Retina (tissue), 1 donor: ENCODE measurements around the gene CRAT.

Experiments used
- DNase-seq: peaks from one replicate; pipeline ENCODE4 v3.0.0-alpha.2; 2016

CRAT gene

GRCh38 chr9:129081388-129081904, 29.1 kb downstream of the CRAT start:
- no peak for DNase-seq

- DNase-seq: peak; percentile 98
Measured at GRCh38 chr9:129080601-129081387, 29.8 kb downstream of the CRAT start, which contains the start of gene DOLPP1. Gene DOLPP1, plus strand, starts transcription at chr9:129081111. Its CDS starts 21 bp downstream, at chr9:129081132.

- DNase-seq: no peak
Measured at GRCh38 chr9:129080298-129080600, 30.3 kb downstream of the CRAT start.

DNA sequence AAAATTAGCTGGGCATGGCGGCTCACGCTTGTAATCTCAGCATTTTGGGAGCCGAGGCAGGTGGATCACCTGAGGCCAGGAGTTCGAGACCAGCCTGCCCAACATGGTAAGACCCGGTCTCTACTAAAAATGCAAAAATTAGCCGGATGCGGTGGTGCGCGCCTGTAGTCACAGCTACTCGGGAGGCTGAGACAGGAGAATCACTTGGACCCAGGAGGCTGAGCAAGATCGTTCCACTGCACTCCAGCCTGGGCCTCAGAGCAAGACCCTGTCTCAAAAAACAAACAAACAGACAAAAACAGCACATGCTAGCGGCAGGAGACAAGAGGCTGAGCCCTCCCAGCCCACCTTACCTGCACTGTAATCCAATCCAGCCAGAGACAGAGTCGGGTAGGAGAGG, 30.8 kb downstream of the CRAT start:
- DNase-seq: no peak

- DNase-seq: no peak
Measured at GRCh38 chr9:129078691-129079503, 31.7 kb downstream of the CRAT start.

DNA sequence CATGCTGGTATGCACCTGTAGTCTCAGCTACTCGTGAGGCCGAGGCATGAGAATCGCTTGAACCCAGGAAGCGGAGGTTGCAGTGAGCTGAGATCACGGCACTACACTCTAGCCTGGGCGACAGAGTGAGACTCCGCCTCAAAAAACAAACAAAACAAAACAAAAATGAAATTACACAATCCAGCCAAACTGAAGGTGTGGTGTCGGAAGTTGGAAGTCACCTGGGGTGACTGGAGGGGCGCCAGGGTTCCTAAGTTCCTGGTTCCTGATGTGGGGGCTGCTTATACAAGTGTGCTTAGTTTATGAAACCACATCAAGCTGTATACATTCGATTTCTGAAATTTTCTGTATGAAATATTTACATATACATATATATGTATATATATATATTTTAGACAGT, 33.4 kb downstream of the CRAT start:
- DNase-seq: no peak

DNA sequence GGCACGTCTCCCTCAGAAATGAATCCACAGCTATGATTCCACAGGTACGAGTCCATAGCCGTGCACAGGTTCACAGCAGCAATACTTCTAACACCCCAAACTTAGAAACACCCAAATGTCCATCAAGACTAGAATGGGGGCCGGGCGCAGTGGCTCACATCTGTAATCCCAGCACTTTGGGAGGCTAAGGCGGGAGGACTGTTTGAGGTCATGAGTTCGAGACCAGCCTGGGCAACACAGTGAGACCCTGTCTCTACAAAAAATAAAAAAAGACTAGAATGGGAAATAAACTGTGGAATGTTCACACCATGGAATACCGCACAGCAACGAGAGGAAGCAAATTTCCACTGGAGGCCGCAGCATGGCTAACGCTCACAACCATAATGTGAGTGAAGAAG, 34.0 kb downstream of the CRAT start:
- DNase-seq: no peak

DNA sequence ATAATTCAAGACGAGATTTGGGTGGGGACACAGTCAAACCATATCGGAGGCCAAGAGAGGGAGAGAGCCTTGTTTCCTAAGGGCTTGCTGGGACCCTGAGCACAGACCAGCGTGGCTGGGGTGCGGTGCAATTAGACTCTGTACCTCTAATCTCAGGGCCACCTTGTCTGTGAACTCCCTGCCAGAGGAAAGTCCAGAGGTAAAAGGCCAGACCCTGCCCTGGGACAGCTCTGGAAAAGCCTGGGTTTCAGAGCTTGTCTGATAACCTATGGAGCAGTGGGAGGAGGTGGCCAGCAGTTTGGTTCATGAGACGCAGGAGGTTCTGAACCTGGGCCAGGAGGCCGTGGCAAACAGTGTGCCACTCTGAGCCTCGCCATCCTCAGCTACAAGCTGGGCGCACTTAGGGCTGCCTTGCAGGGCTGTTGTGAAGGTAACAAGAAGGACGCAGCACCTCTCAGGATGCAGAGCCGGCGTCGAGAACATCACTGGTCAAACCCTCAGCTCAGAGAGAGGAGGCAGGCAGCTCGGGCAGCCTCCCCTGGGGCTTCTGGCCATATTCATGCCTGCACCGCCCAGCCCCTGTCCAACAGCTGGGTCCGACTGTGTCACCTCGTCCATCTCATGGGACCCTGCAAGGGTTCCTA, 34.5 kb downstream of the CRAT start:
- DNase-seq: no peak

- DNase-seq: no peak
Measured at GRCh38 chr9:129074106-129074505, 36.5 kb downstream of the CRAT start.

- DNase-seq: no peak
Measured at GRCh38 chr9:129073404-129073803, 37.2 kb downstream of the CRAT start.

GRCh38 chr9:129072171-129072570, 38.4 kb downstream of the CRAT start:
- DNase-seq: no peak

DNA sequence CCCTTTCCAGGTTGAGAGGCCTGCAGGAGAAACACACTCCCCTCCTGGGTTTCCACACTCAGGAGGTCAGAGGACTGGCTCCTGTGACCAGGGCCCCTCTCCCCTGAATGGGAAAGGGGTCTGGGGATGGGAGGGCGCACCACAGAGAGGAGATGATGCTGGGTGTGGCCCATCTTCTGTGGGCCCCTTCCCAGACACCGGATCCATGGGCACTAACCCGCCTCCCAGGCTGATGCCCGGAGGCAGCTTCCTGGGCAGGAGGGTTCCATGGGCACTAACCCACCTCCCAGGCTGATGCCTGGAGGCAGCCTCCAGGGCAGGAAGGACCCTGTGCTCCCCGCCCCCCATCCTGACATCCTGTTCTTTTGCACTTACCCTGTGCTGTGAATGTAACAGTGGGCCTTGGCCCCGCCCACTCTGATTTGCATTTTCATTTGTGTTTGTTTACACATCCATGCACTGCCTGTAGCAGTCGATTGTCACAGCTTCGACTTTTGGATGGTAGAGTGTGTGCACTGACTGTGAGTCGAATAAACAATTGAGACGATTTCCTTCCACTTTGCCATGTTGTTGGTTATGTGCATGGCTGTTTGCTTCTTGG, 39.0 kb downstream of the CRAT start:
- DNase-seq: no peak

- no peak for DNase-seq
Measured at GRCh38 chr9:129070696-129071525, 39.7 kb downstream of the CRAT start.

GRCh38 chr9:129069862-129070641, 40.5 kb downstream of the CRAT start:
- no peak for DNase-seq

GRCh38 chr9:129068990-129069861, 41.4 kb downstream of the CRAT start:
- no peak for DNase-seq

DNA sequence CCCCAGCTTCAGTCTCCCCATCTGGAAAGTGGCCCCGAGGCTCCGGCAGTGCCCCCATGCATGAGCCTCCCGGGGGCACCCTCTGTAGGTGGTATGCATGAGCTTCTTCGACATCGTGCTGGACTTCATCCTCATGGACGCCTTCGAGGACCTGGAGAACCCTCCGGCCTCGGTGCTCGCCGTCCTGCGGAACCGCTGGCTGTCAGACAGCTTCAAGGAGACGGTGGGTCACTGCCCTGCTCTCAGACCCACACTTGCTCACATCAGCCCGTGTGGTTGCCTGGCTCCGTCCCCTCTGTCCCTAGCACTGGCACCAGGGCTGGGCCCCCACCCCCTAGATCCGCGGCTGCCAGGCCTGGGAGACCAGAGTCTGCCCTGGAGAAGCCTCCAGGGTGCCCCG, 42.5 kb downstream of the CRAT start:
- no peak for DNase-seq

DNA sequence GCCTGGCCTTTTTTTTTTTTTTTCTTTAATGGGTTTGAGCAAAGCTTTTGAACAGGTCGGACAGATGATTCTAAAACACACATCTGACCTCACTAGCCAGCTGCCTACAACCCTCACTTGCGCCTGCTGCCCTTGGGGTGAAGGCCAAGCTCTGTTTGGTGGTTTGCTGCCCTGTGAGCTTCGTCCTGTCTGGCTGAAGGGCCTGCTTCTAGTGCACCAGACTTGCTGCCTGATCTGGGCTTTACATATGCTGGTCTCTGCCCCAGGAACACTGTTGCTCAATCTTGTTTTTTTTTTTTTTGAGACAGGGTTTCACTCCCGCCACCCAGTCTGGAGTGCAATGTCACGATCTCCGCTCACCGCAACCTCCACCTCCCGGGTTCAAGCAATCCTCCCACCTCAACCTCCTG, 46.1 kb downstream of the CRAT start:
- DNase-seq: no peak

DNA sequence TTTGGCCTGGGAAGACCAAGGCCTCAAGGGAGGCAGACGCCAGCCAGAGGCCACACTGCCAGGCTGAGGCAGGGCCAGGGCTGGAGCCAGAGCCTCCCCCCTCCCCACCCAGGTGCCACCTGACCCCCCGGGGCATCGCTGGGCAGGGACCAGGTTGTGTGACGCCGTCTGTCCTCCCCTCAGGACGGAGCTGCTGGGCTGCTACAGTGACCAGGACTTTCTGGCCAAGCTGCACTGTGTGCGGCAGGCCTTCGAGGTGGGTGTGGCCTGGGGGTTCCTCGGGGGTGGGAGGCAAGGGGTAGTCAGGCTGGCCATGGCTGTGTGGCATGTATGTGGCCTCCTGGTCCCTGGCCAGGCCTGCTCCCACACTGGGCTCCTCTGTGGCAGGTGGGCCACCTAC, 47.5 kb downstream of the CRAT start:
- DNase-seq: no peak

DNA sequence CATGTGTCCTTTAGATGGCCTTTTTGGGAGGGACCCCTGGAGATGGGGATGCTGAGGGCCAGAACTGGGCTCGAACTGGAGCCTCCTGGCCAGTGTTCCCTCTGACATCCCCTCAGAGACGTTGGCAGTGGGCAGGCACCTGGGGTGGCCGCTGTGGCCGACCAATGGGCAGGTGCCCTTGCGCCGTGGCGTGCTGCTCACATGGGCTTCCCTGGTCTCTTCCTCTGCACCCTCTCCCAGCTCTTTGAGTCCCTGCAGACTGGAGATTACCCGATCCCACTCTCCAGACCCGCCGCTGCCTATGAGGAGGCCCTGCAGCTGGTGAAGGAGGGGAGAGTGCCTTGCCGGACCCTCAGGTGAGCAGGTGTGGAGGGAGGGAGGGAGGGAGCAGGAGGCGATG, 49.6 kb downstream of the CRAT start:
- no peak for DNase-seq
